Progenitor cell of endocrine pancreas (in vitro differentiated cells): ENCODE data around the gene ZNF311. TPM values are rescaled to one million over a fixed set of nuclear protein-coding genes. Genes with fewer than 3 reads are reported as not detected.
A peak's percentile ranks its signal among the peaks of the same experiment; 100 is the strongest.

ENCODE experiments used
- DNase-seq: peaks from one replicate; pipeline ENCODE4 v3.0.0; 2021; ENCODE audit warnings: low spot score; ENCODE audit not compliant: unreplicated experiment
- H3K27ac Mint-ChIP-seq: 2 replicates; pipeline ENCODE4 v1.8.0; 2021; ENCODE audit warnings: mild to moderate bottlenecking, moderate library complexity, mixed read lengths
- H3K27me3 Mint-ChIP-seq: 2 replicates; pipeline ENCODE4 v1.8.0; 2021; ENCODE audit warnings: mixed read lengths
- H3K36me3 Mint-ChIP-seq: 2 replicates; pipeline ENCODE4 v1.8.0; 2022; ENCODE audit warnings: mixed read lengths; ENCODE audit not compliant: insufficient read depth
- H3K4me1 Mint-ChIP-seq: 2 replicates; pipeline ENCODE4 v1.8.0; 2021; ENCODE audit warnings: low read depth, mixed read lengths
- H3K4me3 Mint-ChIP-seq: 2 replicates; pipeline ENCODE4 v1.8.0; 2021; ENCODE audit warnings: low read depth, mild to moderate bottlenecking, moderate library complexity, mixed read lengths
- H3K9me3 Mint-ChIP-seq: 2 replicates; pipeline ENCODE4 v1.8.0; 2021; ENCODE audit warnings: low read depth, mixed read lengths
- long read RNA-seq: library from polyadenylated mRNA; unstranded; transcript quantifications from one replicate; pipeline ENCODE4 v2.0.0, GENCODE V29; 2020
- total RNA-seq: library from RNA; stranded (reverse); gene quantifications from 2 replicates; pipeline ENCODE4 v1.2.1, GENCODE V29; 2021
- TF ChIP-seq, protein P1 (sequence below): fragments of 200-600 bp; sonication (generic); IDR thresholded peaks from one replicate; pipeline ENCODE4 v1.5.0; 2021; ENCODE audit warnings: antibody characterized with exemption, mild to moderate bottlenecking; ENCODE audit not compliant: unreplicated experiment

The ZNF311 gene
- 0.91 and 1.4 TPM in 2 replicates for total RNA-seq
- long read RNA-seq, partial matches to known transcripts: 0 of 4 reads
- long read RNA-seq, other reads (novel, unspliced or antisense): 4 of 4 reads

- Mint-ChIP-seq H3K27ac (peak within 1 kb of the TSS; percentile 49), H3K4me3 (peak within 1 kb of the TSS; percentile 75), H3K27me3 (peaks cover 21% of the 10 kb centered on the region), H3K36me3 (no peaks in the 10 kb centered on the region), H3K9me3 (no peaks in the 10 kb centered on the region), H3K4me1 (peaks cover 11% of the 10 kb centered on the region)
- DNase-seq: no peak
- TF ChIP-seq, protein P1, sequence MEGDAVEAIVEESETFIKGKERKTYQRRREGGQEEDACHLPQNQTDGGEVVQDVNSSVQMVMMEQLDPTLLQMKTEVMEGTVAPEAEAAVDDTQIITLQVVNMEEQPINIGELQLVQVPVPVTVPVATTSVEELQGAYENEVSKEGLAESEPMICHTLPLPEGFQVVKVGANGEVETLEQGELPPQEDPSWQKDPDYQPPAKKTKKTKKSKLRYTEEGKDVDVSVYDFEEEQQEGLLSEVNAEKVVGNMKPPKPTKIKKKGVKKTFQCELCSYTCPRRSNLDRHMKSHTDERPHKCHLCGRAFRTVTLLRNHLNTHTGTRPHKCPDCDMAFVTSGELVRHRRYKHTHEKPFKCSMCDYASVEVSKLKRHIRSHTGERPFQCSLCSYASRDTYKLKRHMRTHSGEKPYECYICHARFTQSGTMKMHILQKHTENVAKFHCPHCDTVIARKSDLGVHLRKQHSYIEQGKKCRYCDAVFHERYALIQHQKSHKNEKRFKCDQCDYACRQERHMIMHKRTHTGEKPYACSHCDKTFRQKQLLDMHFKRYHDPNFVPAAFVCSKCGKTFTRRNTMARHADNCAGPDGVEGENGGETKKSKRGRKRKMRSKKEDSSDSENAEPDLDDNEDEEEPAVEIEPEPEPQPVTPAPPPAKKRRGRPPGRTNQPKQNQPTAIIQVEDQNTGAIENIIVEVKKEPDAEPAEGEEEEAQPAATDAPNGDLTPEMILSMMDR: no peak
Observed at GRCh38 chr6:29005183-29005885, at the start of gene ZNF311. Gene ZNF311, minus strand, starts transcription at chr6:29005315. Its CDS starts 1,361 bp downstream, at chr6:29003954.

GRCh38 chr6:29051680-29052079 lies 46.6 kb upstream of the ZNF311 start:
- Mint-ChIP-seq H3K27ac (no peak overlapping the region), H3K4me1 (no peaks in the 10 kb centered on the region), H3K9me3 (peaks cover 13% of the 10 kb centered on the region), H3K27me3 (peaks cover 15% of the 10 kb centered on the region), H3K36me3 (no peaks in the 10 kb centered on the region), H3K4me3 (no peak overlapping the region)
- TF ChIP-seq, protein P1: no peak
- no peak for DNase-seq

GRCh38 chr6:29045075-29045474 lies 40.0 kb upstream of the ZNF311 start, which contains the start of gene OR2W1:
Gene OR2W1, minus strand, starts transcription at chr6:29045175. Its CDS starts 0 bp downstream, at chr6:29045175.
- H3K4me3 Mint-ChIP-seq: no peak within 1 kb of the TSS
- H3K4me1 Mint-ChIP-seq: no peaks in the 10 kb centered on the region
- DNase-seq: no peak
- TF ChIP-seq, protein P1: no peak
- H3K36me3 Mint-ChIP-seq: no peaks in the 10 kb centered on the region
- H3K27ac Mint-ChIP-seq: no peak within 1 kb of the TSS
- no peaks in the 10 kb centered on the region for H3K9me3 Mint-ChIP-seq
- H3K27me3 Mint-ChIP-seq: peaks cover 16% of the 10 kb centered on the region

- TF ChIP-seq, protein P1: no peak
- peaks cover 6% of the 10 kb centered on the region for H3K9me3 Mint-ChIP-seq
- no peaks in the 10 kb centered on the region for H3K36me3 Mint-ChIP-seq
- H3K27me3 Mint-ChIP-seq: no peaks in the 10 kb centered on the region
- H3K27ac Mint-ChIP-seq: no peak overlapping the region
- H3K4me3 Mint-ChIP-seq: no peak overlapping the region
- H3K4me1 Mint-ChIP-seq: no peaks in the 10 kb centered on the region
- no peak for DNase-seq
Observed at GRCh38 chr6:29035951-29036350, 30.8 kb upstream of the ZNF311 start.

- Mint-ChIP-seq H3K9me3 (no peaks in the 10 kb centered on the region), H3K36me3 (no peaks in the 10 kb centered on the region), H3K4me3 (no peak overlapping the region), H3K27me3 (peaks cover 20% of the 10 kb centered on the region), H3K27ac (no peak overlapping the region), H3K4me1 (no peaks in the 10 kb centered on the region)
- TF ChIP-seq, protein P1: no peak
- DNase-seq: no peak
Observed at GRCh38 chr6:29028821-29029220, 23.7 kb upstream of the ZNF311 start.
